ENCODE measurements around the gene ARHGAP6. TPM values are rescaled to one million over a fixed set of nuclear protein-coding genes. Genes with fewer than 3 reads are reported as not detected.

Gene ARHGAP6
- total RNA-seq, 1 experiment from 2014 or later = 0.07 TPM

- no peaks in the 10 kb centered on the region; a peak in 1 of 7 replicates for H3K36me3 Mint-ChIP-seq (ENCODE audit: insufficient read depth in 1 of 3, low read depth in 3 of 3)
- no peak overlapping the region for H4K8ac ChIP-seq (replicated peaks; ENCODE audit: insufficient read length, low read depth, low read length)
- H4K5ac ChIP-seq (ENCODE audit: insufficient read length, low read depth, low read length) = no peak overlapping the region
- no peaks in the 10 kb centered on the region for H3K27me3 ChIP-seq (ENCODE audit: insufficient read depth, low read length)
- no peak overlapping the region for H3K14ac ChIP-seq (ENCODE audit: insufficient read depth, low read length)
- H3K79me2 ChIP-seq (ENCODE audit: insufficient read depth, low read length) = no peaks in the 10 kb centered on the region
- no peak overlapping the region for H2BK5ac ChIP-seq (ENCODE audit: insufficient read length, low read length)
- H2AK5ac ChIP-seq (ENCODE audit: insufficient read length, low read length) = no peak overlapping the region
- H3K4me1 Mint-ChIP-seq = no peaks in the 10 kb centered on the region
- no peak overlapping the region for H3K4me3 Mint-ChIP-seq
- H3K4ac ChIP-seq (ENCODE audit: low read depth, low read length) = no peak overlapping the region
- no CpG with 5 or more reads among the region's 2 CpGs for WGBS (ENCODE audit: extremely low coverage, insufficient read length, low lambda C conversion rate)
- H3K18ac ChIP-seq (ENCODE audit: insufficient read length, low read depth, low read length) = no peak overlapping the region
- no peak overlapping the region for H3K9ac ChIP-seq (ENCODE audit: extremely low read depth, insufficient read length, low read length)
- H2AFZ ChIP-seq (ENCODE audit: low read length) = no peak overlapping the region
- no peak overlapping the region for H3K4me2 ChIP-seq (ENCODE audit: insufficient read depth, insufficient read length, low read length)
- H2BK20ac ChIP-seq (ENCODE audit: low read depth, low read length, poor library complexity, severe bottlenecking) = no peak overlapping the region
- H4K91ac ChIP-seq (ENCODE audit: insufficient read length, low read depth, low read length) = no peak overlapping the region
- no peak overlapping the region for H2BK12ac ChIP-seq (ENCODE audit: insufficient read length, low read depth, low read length)
- H2BK15ac ChIP-seq (ENCODE audit: low read depth, low read length) = no peak overlapping the region
- TF ChIP-seq, protein P1, sequence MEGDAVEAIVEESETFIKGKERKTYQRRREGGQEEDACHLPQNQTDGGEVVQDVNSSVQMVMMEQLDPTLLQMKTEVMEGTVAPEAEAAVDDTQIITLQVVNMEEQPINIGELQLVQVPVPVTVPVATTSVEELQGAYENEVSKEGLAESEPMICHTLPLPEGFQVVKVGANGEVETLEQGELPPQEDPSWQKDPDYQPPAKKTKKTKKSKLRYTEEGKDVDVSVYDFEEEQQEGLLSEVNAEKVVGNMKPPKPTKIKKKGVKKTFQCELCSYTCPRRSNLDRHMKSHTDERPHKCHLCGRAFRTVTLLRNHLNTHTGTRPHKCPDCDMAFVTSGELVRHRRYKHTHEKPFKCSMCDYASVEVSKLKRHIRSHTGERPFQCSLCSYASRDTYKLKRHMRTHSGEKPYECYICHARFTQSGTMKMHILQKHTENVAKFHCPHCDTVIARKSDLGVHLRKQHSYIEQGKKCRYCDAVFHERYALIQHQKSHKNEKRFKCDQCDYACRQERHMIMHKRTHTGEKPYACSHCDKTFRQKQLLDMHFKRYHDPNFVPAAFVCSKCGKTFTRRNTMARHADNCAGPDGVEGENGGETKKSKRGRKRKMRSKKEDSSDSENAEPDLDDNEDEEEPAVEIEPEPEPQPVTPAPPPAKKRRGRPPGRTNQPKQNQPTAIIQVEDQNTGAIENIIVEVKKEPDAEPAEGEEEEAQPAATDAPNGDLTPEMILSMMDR (conservative IDR thresholded peaks at IDR 0.05) = no peak
- no peak overlapping the region for H3K27ac ChIP-seq (ENCODE audit: insufficient read length, low read depth, low read length)
- no peak overlapping the region for H3K27ac Mint-ChIP-seq
- no peaks in the 10 kb centered on the region for H3K9me3 ChIP-seq (ENCODE audit: control insufficient read depth, low read depth, low read length)
- no peak overlapping the region for H3K23ac ChIP-seq (ENCODE audit: insufficient read length, low read depth, low read length)
- no peaks in the 10 kb centered on the region for H3K4me1 ChIP-seq (ENCODE audit: insufficient read depth, low read length)
- H3T11ph ChIP-seq (ENCODE audit: low read length) = no peak overlapping the region
- H3K79me1 ChIP-seq (ENCODE audit: insufficient read depth, low read depth, low read length, poor library complexity, severe bottlenecking) = no peaks in the 10 kb centered on the region
- H3K56ac ChIP-seq (ENCODE audit: insufficient read length, low read depth, low read length) = no peak overlapping the region
- H3K9me3 Mint-ChIP-seq = peaks cover 43 to 54% of the 10 kb centered on the region in 2 experiments
- H3K23me2 ChIP-seq (ENCODE audit: insufficient read length, low read depth, low read length, poor library complexity, severe bottlenecking) = no peaks in the 10 kb centered on the region
- H2BK120ac ChIP-seq (ENCODE audit: low read depth, low read length, poor library complexity, severe bottlenecking) = no peak overlapping the region
- no peak for DNase-seq
- no peaks in the 10 kb centered on the region for H4K20me1 ChIP-seq (ENCODE audit: control insufficient read depth, insufficient read depth, insufficient read length)
- H3K27me3 Mint-ChIP-seq (ENCODE audit: low read depth) = no peaks in the 10 kb centered on the region
Measured at GRCh38 chrX:11401966-11402365, 263.8 kb downstream of the ARHGAP6 start.

Measured in H9 (cell line).